Activated CD8-positive, alpha-beta T cell treated with anti-CD3 and anti-CD28 coated beads for 36 hours (primary cell): ENCODE measurements around the gene SLC16A11. TPM values are rescaled to one million over a fixed set of nuclear protein-coding genes. Genes with fewer than 3 reads are reported as not detected.
"Not testable (repeated sequence)": the region's sequence is repeated elsewhere in the genome, so short reads cannot be mapped to it uniquely, and the experiment has no call there.

Source experiments
- ATAC-seq: fragments of 200-7000 bp; cut with Tn5 transposase; one replicate; pipeline ENCODE4 v1.10.0; 2021; ENCODE audit warnings: mild to moderate bottlenecking, moderate library complexity
- CTCF ChIA-PET: fragments of 350-600 bp; sonication (Branson Sonifier 250); formaldehyde crosslinking; loops from one replicate; lab custom pipeline; 2021; ENCODE audit warnings: antibody characterized with exemption; lab: Charles Lee
- POLR2A ChIA-PET: fragments of 350-600 bp; sonication (Branson Sonifier 250); formaldehyde crosslinking; loops from one replicate; lab custom pipeline; 2021; ENCODE audit warnings: antibody characterized with exemption; lab: Charles Lee
- DNase-seq: peaks from one replicate; pipeline ENCODE4 v3.0.0-alpha.2; 2020
- H3K27ac Mint-ChIP-seq: one replicate; pipeline ENCODE4 v1.8.0; 2021; ENCODE audit warnings: mild to moderate bottlenecking, mixed read lengths
- H3K27me3 Mint-ChIP-seq: one replicate; pipeline ENCODE4 v1.8.0; 2021; ENCODE audit warnings: mixed read lengths
- H3K36me3 Mint-ChIP-seq: one replicate; pipeline ENCODE4 v1.8.0; 2021; ENCODE audit warnings: low read depth, mixed read lengths
- H3K4me1 Mint-ChIP-seq: one replicate; pipeline ENCODE4 v1.8.0; 2021; ENCODE audit warnings: low read depth, mixed read lengths
- H3K4me3 Mint-ChIP-seq: one replicate; pipeline ENCODE4 v1.8.0; 2021; ENCODE audit warnings: mild to moderate bottlenecking, moderate library complexity, mixed read lengths
- H3K9me3 Mint-ChIP-seq: one replicate; pipeline ENCODE4 v1.8.0; 2021; ENCODE audit warnings: mixed read lengths
- CTCF ChIP-seq: fragments of 200-600 bp; IDR thresholded peaks from one replicate; pipeline ENCODE4 v1.8.0; 2022; ENCODE audit warnings: antibody characterized with exemption, mild to moderate bottlenecking
- intact Hi-C: fragments of 100-400 bp; cut with micrococcal nuclease; formaldehyde crosslinking; loops from one replicate; pipeline ENCODE4 v1.10.0; 2022
- total RNA-seq, 2 experiments: library from RNA; stranded (reverse); gene quantifications; one replicate each; pipeline ENCODE4 v1.2.3, GENCODE V29; 2021

The SLC16A11 gene
- 1 to 10 TPM; 3.1 to 3.4 TPM for total RNA-seq

GRCh38 chr17:7043497-7044198 lies at the start of gene SLC16A11:
SLC16A11 (minus strand) TSS chr17:7044092; CDS start chr17:7043513, 579 bp downstream.
- Mint-ChIP-seq H3K27me3 (peaks cover 2% of the 10 kb centered on the region), H3K9me3 (no peaks in the 10 kb centered on the region), H3K27ac (peak within 1 kb of the TSS; percentile 85), H3K4me3 (peak within 1 kb of the TSS; percentile 77), H3K36me3 (peaks cover 1% of the 10 kb centered on the region), H3K4me1 (peaks cover 38% of the 10 kb centered on the region)
- intact Hi-C loops, result no loop called here
- CTCF ChIA-PET, result interaction anchor here (1.2 to 12.3 kb wide), 6 partner anchors 85 to 377 kb away, joined by 3 to 371 read pairs (median 12); partner anchors contain the start of genes ACADVL, ASGR1 and DLG4
- peak; percentile 59 for DNase-seq
- TF ChIP-seq CTCF, result no peak
- peak; percentile 5 for ATAC-seq
- POLR2A ChIA-PET, result interaction anchor here (0.9 kb wide), 2 partner anchors 135 to 194 kb away, joined by 3 read pairs; no protein-coding TSS in a partner anchor

- ATAC-seq, H3K36me3 Mint-ChIP-seq, CTCF ChIA-PET, H3K9me3 Mint-ChIP-seq, POLR2A ChIA-PET, H3K4me1 Mint-ChIP-seq, intact Hi-C loops, H3K4me3 Mint-ChIP-seq, H3K27ac Mint-ChIP-seq: not testable (repeated sequence)
- H3K27me3 Mint-ChIP-seq, result peaks cover 12% of the 10 kb centered on the region
- DNase-seq, result peak; percentile 58
Observed at GRCh38 chr17:7091311-7092005, 47.6 kb upstream of the SLC16A11 start.

- intact Hi-C loops, H3K27ac Mint-ChIP-seq, H3K4me1 Mint-ChIP-seq, ATAC-seq, DNase-seq, CTCF ChIA-PET, H3K4me3 Mint-ChIP-seq, H3K36me3 Mint-ChIP-seq, POLR2A ChIA-PET, H3K9me3 Mint-ChIP-seq: not testable (repeated sequence)
- peaks cover 12% of the 10 kb centered on the region for H3K27me3 Mint-ChIP-seq
Observed at GRCh38 chr17:7089570-7089969, 45.7 kb upstream of the SLC16A11 start.

GRCh38 chr17:7088442-7088841 lies 44.5 kb upstream of the SLC16A11 start:
- ATAC-seq, H3K9me3 Mint-ChIP-seq, POLR2A ChIA-PET, H3K36me3 Mint-ChIP-seq, DNase-seq, H3K27ac Mint-ChIP-seq, H3K4me3 Mint-ChIP-seq, H3K4me1 Mint-ChIP-seq, CTCF ChIA-PET, intact Hi-C loops: not testable (repeated sequence)
- H3K27me3 Mint-ChIP-seq, result peaks cover 17% of the 10 kb centered on the region

GRCh38 chr17:7084088-7084487 lies 40.2 kb upstream of the SLC16A11 start:
- Mint-ChIP-seq H3K27ac (no peak overlapping the region), H3K9me3 (no peaks in the 10 kb centered on the region), H3K36me3 (no peaks in the 10 kb centered on the region), H3K4me1 (peaks cover 22% of the 10 kb centered on the region), H3K27me3 (peaks cover 18% of the 10 kb centered on the region), H3K4me3 (no peak overlapping the region)
- no peak for TF ChIP-seq CTCF
- CTCF ChIA-PET, result no interaction called here
- DNase-seq, result no peak
- no peak for ATAC-seq
- intact Hi-C loops, result no loop called here
- POLR2A ChIA-PET, result no interaction called here

- ChIA-PET POLR2A (no interaction called here), CTCF (no interaction called here)
- Mint-ChIP-seq H3K36me3 (no peaks in the 10 kb centered on the region), H3K27ac (no peak overlapping the region), H3K9me3 (no peaks in the 10 kb centered on the region), H3K4me1 (peaks cover 22% of the 10 kb centered on the region), H3K4me3 (no peak overlapping the region), H3K27me3 (peaks cover 15% of the 10 kb centered on the region)
- intact Hi-C loops, result no loop called here
- no peak for TF ChIP-seq CTCF
- ATAC-seq (no peak), DNase-seq (no peak)
Observed at GRCh38 chr17:7083592-7083991, 39.7 kb upstream of the SLC16A11 start.
